HUES6 (cell line): ENCODE measurements around the gene CD34.
"Not testable (repeated sequence)": the region's sequence is repeated elsewhere in the genome, so short reads cannot be mapped to it uniquely, and the experiment has no call there.

Experiments used
- H3K27ac ChIP-seq: 2 replicates; pipeline ENCODE4 v1.7.0; 2013; ENCODE audit warnings: low read depth, mild to moderate bottlenecking, low read length, inconsistent platforms
- H3K27me3 ChIP-seq: 2 replicates; pipeline ENCODE4 v1.6.1; 2013; ENCODE audit warnings: low read length; ENCODE audit not compliant: control insufficient read depth, insufficient read depth
- H3K36me3 ChIP-seq: 2 replicates; pipeline ENCODE4 v1.6.1; 2013; ENCODE audit warnings: low read length; ENCODE audit not compliant: control insufficient read depth, insufficient read depth
- H3K4me1 ChIP-seq: 2 replicates; pipeline ENCODE4 v1.6.1; 2013; ENCODE audit warnings: low read length; ENCODE audit not compliant: control insufficient read depth, insufficient read depth
- H3K4me3 ChIP-seq: 2 replicates; pipeline ENCODE4 v1.5.1; 2013; ENCODE audit warnings: low read depth, low read length
- H3K9ac ChIP-seq: one replicate; pipeline ENCODE4 v1.6.1; 2013; ENCODE audit warnings: mild to moderate bottlenecking, low read length
- H3K9me3 ChIP-seq: 2 replicates; pipeline ENCODE4 v1.6.1; 2013; ENCODE audit warnings: low read depth, low read length; ENCODE audit not compliant: control insufficient read depth, insufficient read depth

The CD34 gene

GRCh38 chr1:207949571-207950195, 38.8 kb upstream of the CD34 start:
- Histone ChIP-seq H3K9ac (no peak overlapping the region), H3K36me3 (no peaks in the 10 kb centered on the region), H3K4me1 (peaks cover 4% of the 10 kb centered on the region; the same call in 1 of the 2 replicates), H3K27me3 (peaks cover 28% of the 10 kb centered on the region; the same call in 1 of the 2 replicates), H3K9me3 (no peaks in the 10 kb centered on the region), H3K27ac (no peak overlapping the region), H3K4me3 (no peak overlapping the region)

GRCh38 chr1:207948536-207949250, 37.8 kb upstream of the CD34 start:
- Histone ChIP-seq H3K4me3 (no peak overlapping the region), H3K27me3 (peaks cover 22% of the 10 kb centered on the region; the same call in 1 of the 2 replicates), H3K9me3 (no peaks in the 10 kb centered on the region), H3K4me1 (peaks cover 4% of the 10 kb centered on the region; the same call in 1 of the 2 replicates), H3K27ac (no peak overlapping the region), H3K9ac (no peak overlapping the region), H3K36me3 (no peaks in the 10 kb centered on the region)

- no peaks in the 10 kb centered on the region for H3K9me3 ChIP-seq
- no peaks in the 10 kb centered on the region for H3K4me1 ChIP-seq
- no peak overlapping the region for H3K27ac ChIP-seq
- H3K27me3 ChIP-seq, result peaks cover 17% of the 10 kb centered on the region; the same call in 1 of the 2 replicates
- H3K36me3 ChIP-seq, result no peaks in the 10 kb centered on the region
- H3K9ac ChIP-seq, result no peak overlapping the region
- no peak overlapping the region for H3K4me3 ChIP-seq
Observed at GRCh38 chr1:207946756-207947155, 35.8 kb upstream of the CD34 start.

GRCh38 chr1:207944571-207944970, 33.6 kb upstream of the CD34 start:
- Histone ChIP-seq H3K36me3 (no peaks in the 10 kb centered on the region), H3K27me3 (no peaks in the 10 kb centered on the region), H3K4me3 (no peak overlapping the region), H3K27ac (no peak overlapping the region), H3K4me1 (no peaks in the 10 kb centered on the region), H3K9ac (no peak overlapping the region), H3K9me3 (no peaks in the 10 kb centered on the region)

GRCh38 chr1:207942337-207942741, 31.4 kb upstream of the CD34 start:
- H3K36me3 ChIP-seq, H3K4me1 ChIP-seq, H3K9ac ChIP-seq, H3K9me3 ChIP-seq, H3K27ac ChIP-seq, H3K4me3 ChIP-seq, H3K27me3 ChIP-seq: not testable (repeated sequence)

- Histone ChIP-seq H3K9me3 (no peaks in the 10 kb centered on the region), H3K4me1 (no peaks in the 10 kb centered on the region), H3K4me3 (no peak overlapping the region), H3K36me3 (no peaks in the 10 kb centered on the region), H3K9ac (no peak overlapping the region), H3K27ac (no peak overlapping the region), H3K27me3 (no peaks in the 10 kb centered on the region)
Observed at GRCh38 chr1:207941665-207942064, 30.7 kb upstream of the CD34 start.

GRCh38 chr1:207938016-207938415, 27.1 kb upstream of the CD34 start:
- no peaks in the 10 kb centered on the region for H3K36me3 ChIP-seq

GRCh38 chr1:207937204-207937603, 26.3 kb upstream of the CD34 start:
- Histone ChIP-seq H3K36me3 (no peaks in the 10 kb centered on the region), H3K27me3 (no peaks in the 10 kb centered on the region), H3K9me3 (no peaks in the 10 kb centered on the region; the same call in 1 of the 2 replicates), H3K9ac (no peak overlapping the region), H3K4me1 (no peaks in the 10 kb centered on the region), H3K27ac (no peak overlapping the region), H3K4me3 (no peak overlapping the region)

More at GRCh38 chr1:207938016-207938415, 27.1 kb upstream of the CD34 start:
- Histone ChIP-seq H3K4me3 (no peak overlapping the region), H3K9ac (no peak overlapping the region), H3K4me1 (no peaks in the 10 kb centered on the region), H3K27me3 (no peaks in the 10 kb centered on the region), H3K27ac (no peak overlapping the region), H3K9me3 (no peaks in the 10 kb centered on the region; the same call in 1 of the 2 replicates)

- no peak overlapping the region for H3K9ac ChIP-seq
- no peak overlapping the region for H3K4me3 ChIP-seq
- no peaks in the 10 kb centered on the region; the same call in 1 of the 2 replicates for H3K9me3 ChIP-seq
- no peaks in the 10 kb centered on the region for H3K36me3 ChIP-seq
- H3K4me1 ChIP-seq, result no peaks in the 10 kb centered on the region
- no peak overlapping the region for H3K27ac ChIP-seq
- H3K27me3 ChIP-seq, result no peaks in the 10 kb centered on the region
Observed at GRCh38 chr1:207935166-207935583, 24.2 kb upstream of the CD34 start.

GRCh38 chr1:207933205-207933800, 22.4 kb upstream of the CD34 start:
- Histone ChIP-seq H3K36me3 (no peaks in the 10 kb centered on the region), H3K9me3 (no peaks in the 10 kb centered on the region; the same call in 1 of the 2 replicates), H3K4me3 (no peak overlapping the region), H3K27ac (no peak overlapping the region), H3K4me1 (no peaks in the 10 kb centered on the region), H3K9ac (no peak overlapping the region), H3K27me3 (no peaks in the 10 kb centered on the region)

GRCh38 chr1:207926984-207927383, 16.1 kb upstream of the CD34 start:
- no peaks in the 10 kb centered on the region for H3K9me3 ChIP-seq
- H3K27me3 ChIP-seq, result no peaks in the 10 kb centered on the region; the same call in 1 of the 2 replicates
- peaks cover 13% of the 10 kb centered on the region; the same call in 1 of the 2 replicates for H3K4me1 ChIP-seq
- no peak overlapping the region for H3K4me3 ChIP-seq
- no peak overlapping the region for H3K9ac ChIP-seq
- H3K27ac ChIP-seq, result no peak overlapping the region
- no peaks in the 10 kb centered on the region for H3K36me3 ChIP-seq
